GM12878 (cell line): Measurements from ENCODE around the gene CCDC170. TPM values are rescaled to one million over a fixed set of nuclear protein-coding genes. Genes with fewer than 3 reads are reported as not detected.

Experiments
- ATAC-seq: fragments of 200-7000 bp; cut with Tn5 transposase; 3 replicates; pipeline ENCODE4 v1.9.1; 2020; ENCODE audit warnings: mild to moderate bottlenecking, moderate library complexity
- BruUV-seq: library from RNA; stranded (reverse); fragments of 400-500 nt; replicated peaks from 2 replicates; lab custom pipeline; 2021; lab: Mats Ljungman, UMichigan
- CTCF ChIA-PET: fragments of 300-600 bp; sonication (Branson Sonifier 250); formaldehyde crosslinking; extraction: SDS; loops from one replicate; lab custom pipeline; 2021; ENCODE audit warnings: inconsistent platforms; lab: Yijun Ruan, JAX
- POLR2A ChIA-PET: fragments of 350-600 bp; formaldehyde crosslinking; extraction: SDS; loops from one replicate; lab custom pipeline; 2021; ENCODE audit warnings: inconsistent platforms; lab: Charles Lee
- RAD21 ChIA-PET: fragments of 300-600 bp; sonication (Branson Sonifier 250); formaldehyde crosslinking; loops from one replicate; lab custom pipeline; 2023; ENCODE audit warnings: antibody characterized with exemption; ENCODE audit not compliant: unreplicated experiment; lab: Charles Lee
- SMC1A ChIA-PET: fragments of 300-600 bp; sonication (Branson Sonifier 250); formaldehyde crosslinking; loops from one replicate; lab custom pipeline; 2023; ENCODE audit not compliant: unreplicated experiment, uncharacterized antibody; lab: Charles Lee
- DNase-seq: peaks from one replicate; pipeline ENCODE4 v3.0.0-alpha.2; 2011; ENCODE audit warnings: low read depth, low spot score
- FAIRE-seq: peaks from 3 replicates; lab custom pipeline; 2011; peaks lifted over from hg19 to GRCh38; lab: Jason Lieb, UNC
- H2AFZ ChIP-seq: 2 replicates; pipeline ENCODE4 v1.6.0; 2011; ENCODE audit warnings: low read depth, low read length, control low read depth; ENCODE audit not compliant: control insufficient read depth
- H3K27ac ChIP-seq: 2 replicates; pipeline ENCODE4 v1.5.1; 2011; ENCODE audit warnings: control low read depth; ENCODE audit not compliant: control insufficient read depth, insufficient read depth
- H3K27me3 ChIP-seq, 2 experiments: replicated peaks in 1 of 2; 2 replicates each; pipeline versions ENCODE4 v1.6.0 to v1.6.1; 2011; ENCODE audit warnings: low read length in 1 of 2; ENCODE audit not compliant: control insufficient read depth in 2 of 2, insufficient read depth in 2 of 2
- H3K36me3 ChIP-seq, 2 experiments: 2 replicates each; pipeline ENCODE4 v1.5.1; 2011; ENCODE audit warnings: low read length in 1 of 2; ENCODE audit not compliant: control insufficient read depth in 2 of 2, insufficient read depth in 2 of 2
- H3K4me1 ChIP-seq: 2 replicates; pipeline ENCODE4 v1.6.1; 2011; ENCODE audit warnings: mild to moderate bottlenecking, low read length, moderate library complexity, mixed read lengths; ENCODE audit not compliant: control insufficient read depth, insufficient read depth
- H3K4me2 ChIP-seq: 2 replicates; pipeline ENCODE4 v1.6.0; 2011; ENCODE audit warnings: control low read depth; ENCODE audit not compliant: control insufficient read depth, insufficient read depth
- H3K4me3 ChIP-seq: fragments of 200-600 bp; sonication (generic); 2 replicates; pipeline ENCODE4 v1.5.1; 2016
- H3K79me2 ChIP-seq: 2 replicates; pipeline ENCODE4 v1.6.0; 2011; ENCODE audit warnings: low read length; ENCODE audit not compliant: control insufficient read depth, insufficient read depth
- H3K9ac ChIP-seq: 2 replicates; pipeline ENCODE4 v1.8.0; 2011; ENCODE audit warnings: low read length, control low read depth, mixed read lengths; ENCODE audit not compliant: control insufficient read depth, insufficient read depth
- H3K9me3 ChIP-seq: replicated peaks from 3 replicates; pipeline ENCODE4 v1.5.1; 2011; ENCODE audit warnings: mild to moderate bottlenecking, low read length; ENCODE audit not compliant: control insufficient read depth, insufficient read depth
- H4K20me1 ChIP-seq: 2 replicates; pipeline ENCODE4 v1.6.0; 2011; ENCODE audit not compliant: control insufficient read depth, insufficient read depth
- BACH1 ChIP-seq: fragments of 450-650 bp; IDR thresholded peaks from 2 replicates; pipeline ENCODE4 v1.6.1; 2017; ENCODE audit warnings: mild to moderate bottlenecking, borderline replicate concordance
- CBFB ChIP-seq: IDR thresholded peaks from 2 replicates; pipeline ENCODE4 v1.6.1; 2016; ENCODE audit warnings: antibody characterized with exemption, low read depth
- FOXM1 ChIP-seq: IDR thresholded peaks from 2 replicates; pipeline ENCODE4 v1.6.1; 2012; ENCODE audit warnings: low read depth, mild to moderate bottlenecking, inconsistent platforms, low read length, moderate library complexity
- MTA2 ChIP-seq: fragments of 450-650 bp; IDR thresholded peaks from 2 replicates; pipeline ENCODE4 v1.6.1; 2016; ENCODE audit warnings: low read depth, mild to moderate bottlenecking, moderate library complexity
- MTA3 ChIP-seq: IDR thresholded peaks from 2 replicates; pipeline ENCODE4 v1.6.1; 2012; ENCODE audit warnings: low read length, inconsistent platforms, borderline replicate concordance
- NBN ChIP-seq: fragments of 450-650 bp; IDR thresholded peaks from 2 replicates; pipeline ENCODE4 v1.6.1; 2016
- SRF ChIP-seq, 2 experiments: IDR thresholded peaks; 2 replicates each; pipeline ENCODE4 v1.6.1; 2011; ENCODE audit warnings: low read depth in 2 of 2, low read length in 2 of 2, mild to moderate bottlenecking in 1 of 2, moderate library complexity in 1 of 2
- YY1 ChIP-seq: IDR thresholded peaks from 2 replicates; pipeline ENCODE4 v1.6.1; 2011; ENCODE audit warnings: low read depth, mild to moderate bottlenecking, low read length
- ZBTB4 ChIP-seq: fragments of 450-650 bp; formaldehyde crosslinking; IDR thresholded peaks from 2 replicates; pipeline ENCODE4 v1.4.0; 2022; ENCODE audit warnings: mild to moderate bottlenecking, moderate library complexity
- WGBS: methylation state at CpG from one replicate; pipeline ENCODE4 v1.1.6; 2016; ENCODE audit warnings: low lambda C conversion rate; ENCODE audit not compliant: insufficient replicate concordance, insufficient coverage; ENCODE audit errors: missing lambda C conversion rate; 5-methylcytosine and 5-hydroxymethylcytosine counted together
- in situ Hi-C: fragments of 300-500 bp; cut with MboI; formaldehyde crosslinking; loops from 9 replicates; pipeline ENCODE4 v1.14.3; 2018; ENCODE audit warnings: mixed read lengths
- intact Hi-C: fragments of 100-400 bp; cut with micrococcal nuclease; formaldehyde crosslinking; loops from one replicate; pipeline ENCODE4 v1.14.2; 2022; ENCODE audit not compliant: unreplicated experiment
- polyA plus RNA-seq, 11 experiments: library from polyadenylated mRNA; depleted of rRNA in 4 of 11; unstranded in 6 of 11; stranded (reverse) in 5 of 11; fragments of >200 nt; fragmentation: Nextera tagmentation in 4 of 11; fragmentation: Illumina TruSeq in 1 of 11; extraction: Ambion mirVana in 4 of 11; extraction: Trizol in 1 of 11; gene quantifications; 1 replicate in 1 of 11; 2 replicates in 10 of 11; pipeline versions ENCODE4 v1.2.1 to v1.2.3, GENCODE V29; 2011 to 2016; ENCODE audit warnings: inconsistent platforms in 2 of 11, missing spikeins in 2 of 11, low read depth in 1 of 11
- total RNA-seq, 4 experiments: library from RNA; depleted of rRNA in 3 of 4; stranded (reverse); fragments of >200 nt in 3 of 4; fragmentation: Illumina TruSeq in 1 of 4; extraction: Trizol in 1 of 4; gene quantifications; 2 replicates each; pipeline versions ENCODE4 v1.2.1 to v1.2.3, GENCODE V29; 2013 to 2021
- TF ChIP-seq, protein P1 (sequence below): fragments of 450-650 bp; IDR thresholded peaks from 2 replicates; pipeline ENCODE4 v1.6.1; 2016; ENCODE audit warnings: mild to moderate bottlenecking
- TF ChIP-seq, protein P2 (sequence below): IDR thresholded peaks from 2 replicates; pipeline ENCODE4 v1.6.1; 2011; ENCODE audit warnings: low read depth, mild to moderate bottlenecking, low read length, moderate library complexity, borderline replicate concordance; ENCODE audit errors: extremely low read depth
- TF ChIP-seq, protein P3 (sequence below): fragments of 450-650 bp; IDR thresholded peaks from 2 replicates; pipeline ENCODE4 v1.6.1; 2017; ENCODE audit warnings: antibody characterized with exemption, mild to moderate bottlenecking, moderate library complexity
- TF ChIP-seq, protein P4 (sequence below): fragments of 450-650 bp; conservative IDR thresholded peaks from 2 replicates; pipeline ENCODE4 v1.6.1; 2017; ENCODE audit warnings: mild to moderate bottlenecking, moderate library complexity

The CCDC170 gene
- total and polyA plus RNA-seq, 10 of the 15 experiments (the other 5 are each of a cell fraction or from before 2014, with no cell fraction given): not detected

DNA sequence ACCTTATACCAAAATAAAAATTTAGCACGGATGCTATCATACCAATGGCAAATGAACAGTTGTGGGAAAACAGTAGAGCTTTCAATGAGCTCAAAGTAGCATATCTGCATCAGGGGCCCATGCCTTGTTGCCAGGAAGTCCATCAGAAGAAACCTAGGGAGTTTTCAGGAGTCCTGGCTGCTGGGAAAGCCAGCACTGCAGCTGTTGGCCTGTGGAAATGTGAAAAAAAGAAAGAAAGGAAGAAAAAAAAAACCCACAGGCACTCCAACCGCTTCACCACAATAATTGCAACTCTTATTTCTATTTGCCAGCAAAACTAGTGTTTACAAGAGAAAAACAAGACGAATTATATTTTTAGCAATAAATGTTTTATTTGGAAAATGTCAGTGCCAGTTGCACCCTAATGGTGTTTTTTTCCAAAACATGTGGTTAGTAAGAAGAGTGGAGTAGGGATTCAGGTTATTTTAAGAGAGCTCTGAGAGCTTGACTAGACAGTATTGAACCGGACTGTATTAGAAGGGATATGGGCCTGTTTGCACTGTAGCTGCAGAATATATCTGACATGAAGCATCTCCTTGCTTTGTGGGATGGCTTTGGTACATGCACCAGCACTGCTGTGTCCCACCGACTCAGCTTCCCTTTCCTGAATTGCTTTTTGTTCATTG lies 137.3 kb downstream of the CCDC170 start:
- RAD21 ChIA-PET: no interaction called here
- in situ Hi-C loops: no loop called here
- no TSS peak for BruUV-seq
- Histone ChIP-seq H3K36me3 (no peaks in the 10 kb centered on the region), H3K27me3 (no peaks in the 10 kb centered on the region), H3K9me3 (no peaks in the 10 kb centered on the region), H3K4me2 (no peak overlapping the region), H2AFZ (no peak overlapping the region), H4K20me1 (no peaks in the 10 kb centered on the region), H3K79me2 (no peaks in the 10 kb centered on the region), H3K27ac (no peak overlapping the region), H3K9ac (no peak overlapping the region), H3K4me3 (no peak overlapping the region), H3K4me1 (no peaks in the 10 kb centered on the region)
- FAIRE-seq (no peak), ATAC-seq (no peak), DNase-seq (no peak)
- intact Hi-C loops: no loop called here
- SMC1A ChIA-PET: no interaction called here
- 21% methylated on average over 5 of the region's 5 CpGs for WGBS
- CTCF ChIA-PET: interaction anchor here (1.4 kb wide), 1 partner anchor 16 kb away, joined by 3 read pairs; no protein-coding TSS in a partner anchor
- TF ChIP-seq ZBTB4 (CRISPR knock-in tag) (no peak), BACH1 (no peak), SRF (IDR thresholded peaks at IDR 0.05; ENCODE audit: low read depth in 2 of 2, low read length in 2 of 2) (no peak), NBN (no peak), CBFB (no peak), FOXM1 (no peak), YY1 (no peak), MTA3 (no peak), MTA2 (no peak)
- TF ChIP-seq, protein P1, sequence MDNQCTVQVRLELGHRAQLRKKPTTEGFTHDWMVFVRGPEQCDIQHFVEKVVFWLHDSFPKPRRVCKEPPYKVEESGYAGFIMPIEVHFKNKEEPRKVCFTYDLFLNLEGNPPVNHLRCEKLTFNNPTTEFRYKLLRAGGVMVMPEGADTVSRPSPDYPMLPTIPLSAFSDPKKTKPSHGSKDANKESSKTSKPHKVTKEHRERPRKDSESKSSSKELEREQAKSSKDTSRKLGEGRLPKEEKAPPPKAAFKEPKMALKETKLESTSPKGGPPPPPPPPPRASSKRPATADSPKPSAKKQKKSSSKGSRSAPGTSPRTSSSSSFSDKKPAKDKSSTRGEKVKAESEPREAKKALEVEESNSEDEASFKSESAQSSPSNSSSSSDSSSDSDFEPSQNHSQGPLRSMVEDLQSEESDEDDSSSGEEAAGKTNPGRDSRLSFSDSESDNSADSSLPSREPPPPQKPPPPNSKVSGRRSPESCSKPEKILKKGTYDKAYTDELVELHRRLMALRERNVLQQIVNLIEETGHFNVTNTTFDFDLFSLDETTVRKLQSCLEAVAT: no peak
- TF ChIP-seq, protein P2, sequence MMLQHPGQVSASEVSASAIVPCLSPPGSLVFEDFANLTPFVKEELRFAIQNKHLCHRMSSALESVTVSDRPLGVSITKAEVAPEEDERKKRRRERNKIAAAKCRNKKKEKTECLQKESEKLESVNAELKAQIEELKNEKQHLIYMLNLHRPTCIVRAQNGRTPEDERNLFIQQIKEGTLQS: no peak
- TF ChIP-seq, protein P3, sequence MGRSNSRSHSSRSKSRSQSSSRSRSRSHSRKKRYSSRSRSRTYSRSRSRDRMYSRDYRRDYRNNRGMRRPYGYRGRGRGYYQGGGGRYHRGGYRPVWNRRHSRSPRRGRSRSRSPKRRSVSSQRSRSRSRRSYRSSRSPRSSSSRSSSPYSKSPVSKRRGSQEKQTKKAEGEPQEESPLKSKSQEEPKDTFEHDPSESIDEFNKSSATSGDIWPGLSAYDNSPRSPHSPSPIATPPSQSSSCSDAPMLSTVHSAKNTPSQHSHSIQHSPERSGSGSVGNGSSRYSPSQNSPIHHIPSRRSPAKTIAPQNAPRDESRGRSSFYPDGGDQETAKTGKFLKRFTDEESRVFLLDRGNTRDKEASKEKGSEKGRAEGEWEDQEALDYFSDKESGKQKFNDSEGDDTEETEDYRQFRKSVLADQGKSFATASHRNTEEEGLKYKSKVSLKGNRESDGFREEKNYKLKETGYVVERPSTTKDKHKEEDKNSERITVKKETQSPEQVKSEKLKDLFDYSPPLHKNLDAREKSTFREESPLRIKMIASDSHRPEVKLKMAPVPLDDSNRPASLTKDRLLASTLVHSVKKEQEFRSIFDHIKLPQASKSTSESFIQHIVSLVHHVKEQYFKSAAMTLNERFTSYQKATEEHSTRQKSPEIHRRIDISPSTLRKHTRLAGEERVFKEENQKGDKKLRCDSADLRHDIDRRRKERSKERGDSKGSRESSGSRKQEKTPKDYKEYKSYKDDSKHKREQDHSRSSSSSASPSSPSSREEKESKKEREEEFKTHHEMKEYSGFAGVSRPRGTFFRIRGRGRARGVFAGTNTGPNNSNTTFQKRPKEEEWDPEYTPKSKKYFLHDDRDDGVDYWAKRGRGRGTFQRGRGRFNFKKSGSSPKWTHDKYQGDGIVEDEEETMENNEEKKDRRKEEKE: no peak
- TF ChIP-seq, protein P4, sequence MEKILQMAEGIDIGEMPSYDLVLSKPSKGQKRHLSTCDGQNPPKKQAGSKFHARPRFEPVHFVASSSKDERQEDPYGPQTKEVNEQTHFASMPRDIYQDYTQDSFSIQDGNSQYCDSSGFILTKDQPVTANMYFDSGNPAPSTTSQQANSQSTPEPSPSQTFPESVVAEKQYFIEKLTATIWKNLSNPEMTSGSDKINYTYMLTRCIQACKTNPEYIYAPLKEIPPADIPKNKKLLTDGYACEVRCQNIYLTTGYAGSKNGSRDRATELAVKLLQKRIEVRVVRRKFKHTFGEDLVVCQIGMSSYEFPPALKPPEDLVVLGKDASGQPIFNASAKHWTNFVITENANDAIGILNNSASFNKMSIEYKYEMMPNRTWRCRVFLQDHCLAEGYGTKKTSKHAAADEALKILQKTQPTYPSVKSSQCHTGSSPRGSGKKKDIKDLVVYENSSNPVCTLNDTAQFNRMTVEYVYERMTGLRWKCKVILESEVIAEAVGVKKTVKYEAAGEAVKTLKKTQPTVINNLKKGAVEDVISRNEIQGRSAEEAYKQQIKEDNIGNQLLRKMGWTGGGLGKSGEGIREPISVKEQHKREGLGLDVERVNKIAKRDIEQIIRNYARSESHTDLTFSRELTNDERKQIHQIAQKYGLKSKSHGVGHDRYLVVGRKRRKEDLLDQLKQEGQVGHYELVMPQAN: no peak
- POLR2A ChIA-PET: no interaction called here
